H1 (cell line): Measurements from ENCODE around the gene ENSA.

Source experiments
- CHD2 ChIP-seq: IDR thresholded peaks from 2 replicates; pipeline ENCODE4 v1.6.1; 2012; ENCODE audit warnings: low read length, improper control_type of control experiment
- CREB1 ChIP-seq: IDR thresholded peaks from 2 replicates; pipeline ENCODE4 v1.6.1; 2012; ENCODE audit warnings: inconsistent platforms
- CTCF ChIP-seq, 3 experiments: IDR thresholded peaks; 1 replicate in 2 of 3; 2 replicates in 1 of 3; pipeline versions ENCODE4 v1.5.1 to v1.6.1; 2011; ENCODE audit warnings: low read length in 3 of 3, mild to moderate bottlenecking in 3 of 3, inconsistent platforms in 2 of 3, low read depth in 1 of 3, moderate library complexity in 1 of 3; ENCODE audit not compliant: insufficient read depth in 1 of 3; ENCODE audit errors: control extremely low read depth in 1 of 3
- EGR1 ChIP-seq: IDR thresholded peaks from 2 replicates; pipeline ENCODE4 v1.6.1; 2011; ENCODE audit warnings: low read depth, low read length, borderline replicate concordance
- EP300 ChIP-seq, 2 experiments: IDR thresholded peaks; 1 replicate in 1 of 2; 2 replicates in 1 of 2; pipeline ENCODE4 v1.6.1; 2011 to 2012; ENCODE audit warnings: low read depth in 2 of 2, low read length in 2 of 2, mild to moderate bottlenecking in 2 of 2, borderline replicate concordance in 1 of 2, inconsistent platforms in 1 of 2, moderate library complexity in 1 of 2
- EZH2 ChIP-seq: fragments of 200-600 bp; sonication (generic); IDR thresholded peaks from 2 replicates; pipeline ENCODE4 v1.7.1; 2012; ENCODE audit warnings: low read depth, mild to moderate bottlenecking, moderate library complexity, low read length, inconsistent platforms; ENCODE audit not compliant: severe bottlenecking
- POLR2A ChIP-seq, 2 experiments: IDR thresholded peaks; 1 replicate in 1 of 2; 2 replicates in 1 of 2; pipeline ENCODE4 v1.6.1; 2011; ENCODE audit warnings: low read depth in 2 of 2, low read length in 2 of 2, mild to moderate bottlenecking in 2 of 2; ENCODE audit errors: control extremely low read depth in 1 of 2
- POLR2AphosphoS5 ChIP-seq: IDR thresholded peaks from 2 replicates; pipeline ENCODE4 v1.6.1; 2011; ENCODE audit warnings: low read depth, low read length
- RFX5 ChIP-seq: IDR thresholded peaks from 2 replicates; pipeline ENCODE4 v1.6.1; 2011; ENCODE audit warnings: low read depth, low read length, improper control_type of control experiment, borderline replicate concordance
- SAP30 ChIP-seq: fragments of 300-600 bp; sonication (generic); IDR thresholded peaks from 2 replicates; pipeline ENCODE4 v1.7.1; 2012; ENCODE audit warnings: low read length, moderate library complexity, mild to moderate bottlenecking, inconsistent platforms; ENCODE audit not compliant: insufficient read depth, insufficient replicate concordance
- SIN3A ChIP-seq, 2 experiments: IDR thresholded peaks in 1 of 2; conservative IDR thresholded peaks in 1 of 2; 2 replicates each; pipeline ENCODE4 v1.6.1; 2011 to 2012; ENCODE audit warnings: low read length in 2 of 2, improper control_type of control experiment in 1 of 2, low read depth in 1 of 2, mild to moderate bottlenecking in 1 of 2
- TBP ChIP-seq: IDR thresholded peaks from 2 replicates; pipeline ENCODE4 v1.6.1; 2011; ENCODE audit warnings: low read depth, low read length, improper control_type of control experiment
- YY1 ChIP-seq: IDR thresholded peaks from 2 replicates; pipeline ENCODE4 v1.6.1; 2011; ENCODE audit warnings: low read depth, mild to moderate bottlenecking, low read length
- ZNF274 ChIP-seq: IDR thresholded peaks from 2 replicates; pipeline ENCODE4 v1.7.0; 2012; ENCODE audit warnings: low read length, borderline replicate concordance; ENCODE audit errors: extremely low read depth

GRCh38 chr1:150619576-150620509, 9.6 kb downstream of the ENSA start:
- TF ChIP-seq CHD2 (no peak), EZH2 (no peak), SAP30 (no peak), CTCF (IDR thresholded peaks at IDR 0.05; ENCODE audit: control extremely low read depth in 1 of 3, insufficient read depth in 1 of 3, low read depth in 1 of 3, low read length in 3 of 3) (no peak), CREB1 (no peak), ZNF274 (no peak), POLR2AphosphoS5 (no peak), SIN3A (conservative IDR thresholded peaks at IDR 0.05 in 1 of 2, IDR thresholded peaks at IDR 0.05 in 1 of 2; ENCODE audit: low read depth in 1 of 2, low read length in 2 of 2) (no peak), EGR1 (no peak), YY1 (no peak), EP300 (IDR thresholded peaks at IDR 0.05; ENCODE audit: borderline replicate concordance in 1 of 2, low read depth in 2 of 2, low read length in 2 of 2) (no peak), POLR2A (IDR thresholded peaks at IDR 0.05; ENCODE audit: control extremely low read depth in 1 of 2, low read depth in 2 of 2, low read length in 2 of 2) (no peak), RFX5 (no peak), TBP (no peak)
